GM23338 (cell line): ENCODE results near the gene SRRT. TPM values are rescaled to one million over a fixed set of nuclear protein-coding genes. Genes with fewer than 3 reads are reported as not detected.

Source experiments
- ATAC-seq: fragments of 200-7000 bp; cut with Tn5 transposase; 3 replicates; pipeline ENCODE4 v1.9.1; 2020
- DNase-seq: peaks from one replicate; pipeline ENCODE4 v3.0.0-alpha.2; 2015; ENCODE audit warnings: low spot score
- H2AFZ ChIP-seq: fragments of 200-600 bp; sonication (generic); 2 replicates; pipeline ENCODE4 v1.8.0; 2016; ENCODE audit warnings: antibody characterized with exemption, mild to moderate bottlenecking, moderate library complexity
- H3F3A ChIP-seq: fragments of 200-600 bp; sonication (generic); replicated peaks from 2 replicates; pipeline ENCODE4 v1.8.0; 2017; ENCODE audit warnings: antibody characterized with exemption, mixed run types, low read depth
- H3K27ac ChIP-seq: fragments of 200-600 bp; sonication (generic); 2 replicates; pipeline ENCODE4 v1.6.1; 2016; ENCODE audit warnings: low read depth
- H3K27me3 ChIP-seq: fragments of 200-600 bp; sonication (generic); 2 replicates; pipeline ENCODE4 v1.8.0; 2016; ENCODE audit warnings: mild to moderate bottlenecking, mixed run types, moderate library complexity; ENCODE audit not compliant: insufficient read depth
- H3K36me3 ChIP-seq: fragments of 200-600 bp; sonication (generic); 2 replicates; pipeline ENCODE4 v1.8.0; 2016; ENCODE audit warnings: mild to moderate bottlenecking; ENCODE audit not compliant: insufficient read depth
- H3K4me1 ChIP-seq: fragments of 200-600 bp; sonication (generic); 2 replicates; pipeline ENCODE4 v1.8.0; 2016; ENCODE audit warnings: mild to moderate bottlenecking, moderate library complexity; ENCODE audit not compliant: insufficient read depth
- H3K4me2 ChIP-seq: fragments of 200-600 bp; sonication (generic); 2 replicates; pipeline ENCODE4 v1.7.1; 2017; ENCODE audit warnings: mixed run types
- H3K4me3 ChIP-seq: fragments of 200-600 bp; sonication (generic); 2 replicates; pipeline ENCODE4 v1.6.1; 2016; ENCODE audit warnings: mixed run types
- H3K79me2 ChIP-seq: fragments of 200-600 bp; sonication (generic); replicated peaks from 2 replicates; pipeline ENCODE4 v1.8.0; 2017; ENCODE audit warnings: mild to moderate bottlenecking; ENCODE audit not compliant: insufficient read depth
- H3K9me2 ChIP-seq: fragments of 200-600 bp; sonication (generic); 2 replicates; pipeline ENCODE4 v1.8.0; 2017; ENCODE audit not compliant: insufficient read depth
- H4K20me1 ChIP-seq: fragments of 200-600 bp; sonication (generic); replicated peaks from 2 replicates; pipeline ENCODE4 v1.8.0; 2017; ENCODE audit warnings: mild to moderate bottlenecking; ENCODE audit not compliant: insufficient read depth
- H3K27ac Mint-ChIP-seq: 2 replicates; pipeline ENCODE4 v1.8.0; 2020; ENCODE audit warnings: inconsistent platforms, mild to moderate bottlenecking, moderate library complexity, mixed read lengths
- H3K27me3 Mint-ChIP-seq: 3 replicates; pipeline ENCODE4 v1.8.0; 2022; ENCODE audit warnings: low read depth, mild to moderate bottlenecking, moderate library complexity, mixed read lengths, inconsistent platforms; ENCODE audit not compliant: insufficient read depth, poor library complexity
- H3K36me3 Mint-ChIP-seq: 3 replicates; pipeline ENCODE4 v1.8.0; 2021; ENCODE audit warnings: low read depth, mild to moderate bottlenecking, inconsistent platforms, moderate library complexity, mixed read lengths
- H3K4me1 Mint-ChIP-seq: 3 replicates; pipeline ENCODE4 v1.8.0; 2020; ENCODE audit warnings: mild to moderate bottlenecking, inconsistent platforms, mixed read lengths
- H3K4me3 Mint-ChIP-seq: 3 replicates; pipeline ENCODE4 v1.8.0; 2021; ENCODE audit warnings: moderate library complexity, mild to moderate bottlenecking, inconsistent platforms, mixed read lengths
- H3K9me3 Mint-ChIP-seq: 3 replicates; pipeline ENCODE4 v1.8.0; 2020; ENCODE audit warnings: moderate library complexity, mild to moderate bottlenecking, inconsistent platforms, mixed read lengths
- CTCF ChIP-seq, 2 experiments: fragments of 200-600 bp in 1 of 2; sonication (generic) in 1 of 2; conservative IDR thresholded peaks; 2 replicates each; pipeline versions ENCODE4 v1.5.1 to v1.6.1; 2016 to 2017; ENCODE audit warnings: antibody characterized with exemption in 2 of 2, low read depth in 2 of 2, mild to moderate bottlenecking in 2 of 2, moderate library complexity in 1 of 2
- ETS1 ChIP-seq: IDR thresholded peaks from 2 replicates; pipeline ENCODE4 v1.6.1; 2016; ENCODE audit warnings: antibody characterized with exemption
- EZH2phosphoT487 ChIP-seq: fragments of 200-600 bp; sonication (generic); IDR thresholded peaks from one replicate; pipeline ENCODE4 v1.8.1; 2018; ENCODE audit warnings: antibody characterized with exemption; ENCODE audit not compliant: unreplicated experiment
- NANOG ChIP-seq: IDR thresholded peaks from 2 replicates; pipeline ENCODE4 v1.6.1; 2016; ENCODE audit warnings: antibody characterized with exemption, borderline replicate concordance
- REST ChIP-seq: IDR thresholded peaks from one replicate; pipeline ENCODE4 v1.6.1; 2018; ENCODE audit warnings: antibody characterized with exemption; ENCODE audit not compliant: unreplicated experiment
- ZNF114 ChIP-seq: fragments of 250-450 bp; sonication (Bioruptor Pico); IDR thresholded peaks from 2 replicates; pipeline ENCODE4 v1.5.0; 2020; ENCODE audit warnings: mild to moderate bottlenecking, moderate library complexity
- ZNF331 ChIP-seq: fragments of 250-450 bp; sonication (Bioruptor Pico); IDR thresholded peaks from 2 replicates; pipeline ENCODE4 v1.5.0; 2020; ENCODE audit warnings: low read depth, mild to moderate bottlenecking, moderate library complexity
- polyA plus RNA-seq: library from polyadenylated mRNA; unstranded; fragments of >200 nt; fragmentation: Nextera tagmentation; extraction: Ambion mirVana; gene quantifications from 2 replicates; pipeline ENCODE4 v1.2.1, GENCODE V29; 2016
- total RNA-seq: library from RNA; depleted of rRNA; stranded (reverse); fragments of >200 nt; shearing (Covaris generic); gene quantifications from 2 replicates; pipeline ENCODE4 v1.2.3, GENCODE V29; 2014

The SRRT gene
- total and polyA plus RNA-seq, 2 experiments from 2014 or later: 113 to 140 TPM

GRCh38 chr7:100895701-100895955 is 20.7 kb downstream of the SRRT start, which contains the start of gene ACHE:
Gene ACHE (minus strand): TSS chr7:100895888. CDS start chr7:100894232, 1,656 bp downstream.
- Mint-ChIP-seq H3K4me1 (peaks cover 23% of the 10 kb centered on the region), H3K4me3 (peak within 1 kb of the TSS; percentile 68), H3K27me3 (peaks cover 40% of the 10 kb centered on the region), H3K36me3 (no peaks in the 10 kb centered on the region; the same call in 2 of the 3 replicates), H3K9me3 (peaks cover 8% of the 10 kb centered on the region; the same call in 2 of the 3 replicates), H3K27ac (no peak within 1 kb of the TSS)
- H3K4me2 ChIP-seq: peak within 1 kb of the TSS; percentile 96
- H3K9me2 ChIP-seq: no peaks in the 10 kb centered on the region
- peaks cover 7% of the 10 kb centered on the region; the same call in 1 of the 2 replicates for H3F3A ChIP-seq
- no peaks in the 10 kb centered on the region for H3K79me2 ChIP-seq
- no peaks in the 10 kb centered on the region for H4K20me1 ChIP-seq
- peak within 1 kb of the TSS; percentile 73 for H3K4me3 ChIP-seq
- H3K4me1 ChIP-seq: peaks cover 8% of the 10 kb centered on the region; the same call in 1 of the 2 replicates
- no peak within 1 kb of the TSS for H3K27ac ChIP-seq
- H3K27me3 ChIP-seq: peaks cover 35% of the 10 kb centered on the region
- peak within 1 kb of the TSS; percentile 78 for H2AFZ ChIP-seq
- peak; percentile 64 for DNase-seq
- no peak for TF ChIP-seq ETS1
- TF ChIP-seq REST: no peak
- no peak for TF ChIP-seq EZH2phosphoT487
- no peak for TF ChIP-seq NANOG
- no peak for TF ChIP-seq CTCF (conservative IDR thresholded peaks at IDR 0.05; ENCODE audit: low read depth in 2 of 2)
- TF ChIP-seq ZNF331 (CRISPR knock-in tag): no peak
- TF ChIP-seq ZNF114 (CRISPR knock-in tag): no peak
- H3K36me3 ChIP-seq: no peaks in the 10 kb centered on the region
- peak; percentile 39 for ATAC-seq
